NOMO-1 treated with dmso at 0.1 percent for 144 hours (cell line): ENCODE results near the gene PGRMC2.

ENCODE experiments used
- DNase-seq: peaks from one replicate; lab custom pipeline; 2025; ENCODE audit not compliant: unreplicated experiment; lab: John Stamatoyannopoulos, UW

The PGRMC2 gene

GRCh38 chr4:128225148-128225547 is 62.5 kb downstream of the PGRMC2 start:
- DNase-seq: no peak

GRCh38 chr4:128221586-128221985 is 66.0 kb downstream of the PGRMC2 start:
- DNase-seq: no peak

- DNase-seq: no peak
Observed at GRCh38 chr4:128220286-128221235, 67.1 kb downstream of the PGRMC2 start.
